ENCODE results near the gene ITPR1. TPM values are rescaled to one million over a fixed set of nuclear protein-coding genes. Genes with fewer than 3 reads are reported as not detected.

Gene ITPR1
- total RNA-seq, 4 donors from 2014 or later, result 210 to 261 (median 232) TPM

DNA sequence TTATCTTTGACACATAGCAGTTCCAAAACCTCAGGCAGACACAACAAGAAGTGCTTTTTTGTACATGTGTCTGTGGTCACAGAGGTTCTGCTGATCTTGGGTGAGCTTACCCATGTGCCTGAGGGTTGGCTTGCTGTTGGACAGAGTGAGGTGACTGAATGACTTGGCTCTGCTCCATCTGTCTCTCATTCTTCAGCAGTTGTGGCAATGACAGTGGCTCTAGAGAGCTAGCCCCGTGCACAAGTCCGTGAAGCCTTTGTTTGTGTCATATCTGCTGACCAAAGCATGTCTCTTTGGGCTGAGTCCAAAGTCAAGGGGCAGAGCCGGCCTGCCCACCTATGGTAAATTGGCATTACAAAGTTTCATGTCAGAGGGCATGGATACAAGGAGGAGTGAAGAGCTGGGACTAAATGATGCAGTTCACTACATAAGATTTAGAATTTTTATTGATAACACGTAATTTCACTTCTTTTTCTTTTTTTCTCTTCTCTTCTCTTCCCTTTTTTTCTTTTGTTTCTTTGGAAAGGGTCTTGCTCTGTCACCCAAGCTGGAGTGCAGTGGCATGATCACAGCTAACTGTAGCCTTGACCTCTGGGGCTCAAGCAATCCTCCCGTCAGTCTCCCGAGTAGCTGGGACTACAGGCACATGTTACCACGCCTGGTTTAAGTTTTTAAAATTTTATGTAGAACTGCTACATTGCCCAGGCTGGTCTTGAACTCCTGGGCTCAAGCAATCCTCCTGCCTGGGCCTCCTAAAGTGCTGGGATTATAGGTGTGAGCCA, 77.9 kb downstream of the ITPR1 start:
- intact Hi-C loops (cut with DNase I), result no loop called here
- Histone ChIP-seq H3K4me1 (peaks cover 34 to 36% of the 10 kb centered on the region in 2 donors), H3K27me3 (no peaks in the 10 kb centered on the region), H3K4me3 (replicated peaks in 1 of 3) (no peak overlapping the region), H3K9me3 (no peaks in the 10 kb centered on the region), H3K36me3 (no peaks in the 10 kb centered on the region), H3K27ac (peak overlapping the region; percentile 14 to 39 (median 38))
- TF ChIP-seq CTCF (IDR thresholded peaks at IDR 0.05) (no peak), POLR2A (IDR thresholded peaks at IDR 0.05) (no peak)
- peak; percentile 66 for DNase-seq
- 64 to 66% methylated on average over 7 of the region's 7 CpGs for WGBS, 2 donors

GRCh38 chr3:4571690-4572334, 78.7 kb downstream of the ITPR1 start:
- peaks cover 27 to 30% of the 10 kb centered on the region in 2 donors for H3K4me1 ChIP-seq
- TF ChIP-seq POLR2A (IDR thresholded peaks at IDR 0.05) (no peak), CTCF (IDR thresholded peaks at IDR 0.05) (no peak)
- H3K27ac ChIP-seq, result peak overlapping the region; percentile 14 to 39 (median 38)
- no peaks in the 10 kb centered on the region for H3K36me3 ChIP-seq
- no peak overlapping the region for H3K4me3 ChIP-seq (replicated peaks in 1 of 3)
- 94 to 97% methylated on average over 1 of the region's 1 CpG for WGBS, 2 donors
- H3K27me3 ChIP-seq, result no peaks in the 10 kb centered on the region
- intact Hi-C loops (cut with DNase I), result no loop called here
- H3K9me3 ChIP-seq, result no peaks in the 10 kb centered on the region
- DNase-seq, result no peak

GRCh38 chr3:4573153-4573552, 80.0 kb downstream of the ITPR1 start:
- DNase-seq, result no peak
- H3K4me1 ChIP-seq, result peaks cover 21 to 28% of the 10 kb centered on the region in 2 donors
- H3K27me3 ChIP-seq, result no peaks in the 10 kb centered on the region
- intact Hi-C loops (cut with DNase I), result no loop called here
- H3K4me3 ChIP-seq (replicated peaks in 1 of 3), result no peak overlapping the region
- no peaks in the 10 kb centered on the region for H3K9me3 ChIP-seq
- WGBS, 2 donors, result 98% methylated on average over 2 of the region's 2 CpGs
- no peaks in the 10 kb centered on the region for H3K36me3 ChIP-seq
- H3K27ac ChIP-seq, result no peak overlapping the region
- TF ChIP-seq POLR2A (IDR thresholded peaks at IDR 0.05), result no peak
- no peak for TF ChIP-seq CTCF (IDR thresholded peaks at IDR 0.05)

DNA sequence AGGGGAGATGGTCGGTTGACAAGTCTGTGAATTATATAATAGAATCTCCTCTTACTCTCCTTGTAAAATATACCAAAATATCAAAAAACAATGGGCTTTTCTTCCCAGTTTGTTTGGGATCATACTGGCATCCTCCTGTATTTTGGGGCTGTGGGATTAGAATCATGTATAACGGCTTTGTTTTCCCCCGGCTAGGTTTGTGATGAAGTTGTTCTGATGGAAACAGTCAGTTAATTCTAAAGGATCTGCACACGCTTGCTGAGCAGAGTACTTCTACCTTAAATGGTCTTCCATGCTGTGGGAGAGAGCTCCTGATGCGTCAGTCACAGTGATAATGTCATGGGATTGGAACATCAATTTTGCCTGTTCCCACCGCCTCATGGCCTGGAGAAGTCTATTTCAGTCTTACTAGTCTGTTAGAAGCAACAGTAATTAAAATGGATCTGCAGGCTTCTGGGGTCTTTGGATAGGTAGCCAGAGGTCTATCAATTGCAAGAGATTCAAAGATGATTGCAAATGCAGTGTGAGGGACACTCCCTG, 81.3 kb downstream of the ITPR1 start:
- Histone ChIP-seq H3K27me3 (no peaks in the 10 kb centered on the region), H3K9me3 (no peaks in the 10 kb centered on the region), H3K4me1 (peaks cover 18 to 24% of the 10 kb centered on the region in 2 donors), H3K4me3 (replicated peaks in 1 of 3) (no peak overlapping the region), H3K27ac (no peak overlapping the region), H3K36me3 (no peaks in the 10 kb centered on the region)
- no peak for DNase-seq
- TF ChIP-seq POLR2A (IDR thresholded peaks at IDR 0.05) (no peak), CTCF (IDR thresholded peaks at IDR 0.05) (no peak)
- 92 to 96% methylated on average over 6 of the region's 6 CpGs for WGBS, 2 donors
- intact Hi-C loops (cut with DNase I), result no loop called here

GRCh38 chr3:4575381-4575780, 82.2 kb downstream of the ITPR1 start:
- intact Hi-C loops (cut with DNase I), result no loop called here
- no peak for DNase-seq
- H3K27ac ChIP-seq, result no peak overlapping the region

More at GRCh38 chr3:4575381-4575780, 82.2 kb downstream of the ITPR1 start:
- Histone ChIP-seq H3K9me3 (no peaks in the 10 kb centered on the region), H3K27me3 (no peaks in the 10 kb centered on the region), H3K4me1 (peaks cover 10 to 16% of the 10 kb centered on the region in 2 donors), H3K36me3 (no peaks in the 10 kb centered on the region), H3K4me3 (replicated peaks in 1 of 3) (no peak overlapping the region)
- TF ChIP-seq CTCF (IDR thresholded peaks at IDR 0.05) (no peak), POLR2A (IDR thresholded peaks at IDR 0.05) (no peak)

All from thyroid gland (tissue), 4 donors.